Activated CD4-positive, alpha-beta T cell treated with anti-CD3 and anti-CD28 coated beads for 36 hours (primary cell): Measurements from ENCODE around the gene LIPI. TPM values are rescaled to one million over a fixed set of nuclear protein-coding genes. Genes with fewer than 3 reads are reported as not detected.

Experiments
- total RNA-seq, 2 experiments: library from RNA; stranded (reverse); gene quantifications; one replicate each; pipeline ENCODE4 v1.2.3, GENCODE V29; 2021

Gene LIPI
- total RNA-seq, 2 experiments from 2014 or later: not detected

Other genes with a start within 250 kb of the LIPI start
- gene RBM11, start 5.2 kb upstream of the LIPI start, total RNA-seq: 1 to 10 TPM; 5.1 TPM
- gene HSPA13, start 172.2 kb upstream of the LIPI start, total RNA-seq: 10 to 100 TPM; 29.5 to 50.2 TPM